OCI-LY3 (cell line): ENCODE results near the gene SIGLEC6.

Experiments used
- EZH2phosphoT487 ChIP-seq: fragments of 200-600 bp; shearing (Covaris generic); IDR thresholded peaks from 2 replicates; pipeline ENCODE4 v1.6.1; 2018; ENCODE audit warnings: antibody characterized with exemption, mixed run types, low read depth
- TF ChIP-seq, protein P1 (sequence below): fragments of 200-600, 300-600 bp; sonication (generic); IDR thresholded peaks from 2 replicates; pipeline ENCODE4 v1.5.1; 2014; ENCODE audit warnings: antibody characterized with exemption, low read length, low read depth

DNA sequence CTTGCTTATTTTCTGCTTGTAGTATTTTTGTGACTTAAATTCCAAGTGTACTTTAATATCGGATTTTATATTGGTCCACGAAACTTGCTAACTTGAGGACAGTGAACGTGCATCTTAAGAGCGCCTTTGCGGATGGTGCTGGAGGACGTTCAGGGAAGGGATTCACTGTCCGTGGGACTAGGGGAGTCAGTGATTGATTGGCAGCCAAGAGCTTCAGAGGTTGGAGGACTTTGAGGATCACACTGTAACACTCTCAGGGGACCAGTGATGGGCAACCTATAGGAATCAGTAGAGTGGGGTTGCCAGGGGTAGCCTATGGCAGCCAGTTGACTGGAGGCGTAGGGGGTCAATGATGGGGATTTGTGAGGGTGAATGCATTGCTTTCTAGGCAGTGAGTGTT, 40.1 kb upstream of the SIGLEC6 start:
- TF ChIP-seq, protein P1, sequence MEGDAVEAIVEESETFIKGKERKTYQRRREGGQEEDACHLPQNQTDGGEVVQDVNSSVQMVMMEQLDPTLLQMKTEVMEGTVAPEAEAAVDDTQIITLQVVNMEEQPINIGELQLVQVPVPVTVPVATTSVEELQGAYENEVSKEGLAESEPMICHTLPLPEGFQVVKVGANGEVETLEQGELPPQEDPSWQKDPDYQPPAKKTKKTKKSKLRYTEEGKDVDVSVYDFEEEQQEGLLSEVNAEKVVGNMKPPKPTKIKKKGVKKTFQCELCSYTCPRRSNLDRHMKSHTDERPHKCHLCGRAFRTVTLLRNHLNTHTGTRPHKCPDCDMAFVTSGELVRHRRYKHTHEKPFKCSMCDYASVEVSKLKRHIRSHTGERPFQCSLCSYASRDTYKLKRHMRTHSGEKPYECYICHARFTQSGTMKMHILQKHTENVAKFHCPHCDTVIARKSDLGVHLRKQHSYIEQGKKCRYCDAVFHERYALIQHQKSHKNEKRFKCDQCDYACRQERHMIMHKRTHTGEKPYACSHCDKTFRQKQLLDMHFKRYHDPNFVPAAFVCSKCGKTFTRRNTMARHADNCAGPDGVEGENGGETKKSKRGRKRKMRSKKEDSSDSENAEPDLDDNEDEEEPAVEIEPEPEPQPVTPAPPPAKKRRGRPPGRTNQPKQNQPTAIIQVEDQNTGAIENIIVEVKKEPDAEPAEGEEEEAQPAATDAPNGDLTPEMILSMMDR: no peak
- no peak for TF ChIP-seq EZH2phosphoT487
